Ovary (tissue), 3 donors: ENCODE measurements around the gene GPR25.

Experiments
- EP300 ChIP-seq: sonication (generic); formaldehyde crosslinking; IDR thresholded peaks from one replicate; pipeline ENCODE4 v1.6.1; 2017; ENCODE audit warnings: antibody characterized with exemption
- TF ChIP-seq, protein P1 (sequence below), 3 donors: fragments of 450-650 bp in 2 of 3; fragments of 200-600 bp in 1 of 3; IDR thresholded peaks; one replicate each; pipeline versions ENCODE4 v1.5.1 to v1.8.0; 2016 to 2022; ENCODE audit warnings: antibody characterized with exemption in 3 of 3, mild to moderate bottlenecking in 1 of 3
- donor health status: DM: no; HTN: no; CAD: no.

- no peak for TF ChIP-seq EP300
- TF ChIP-seq, protein P1, sequence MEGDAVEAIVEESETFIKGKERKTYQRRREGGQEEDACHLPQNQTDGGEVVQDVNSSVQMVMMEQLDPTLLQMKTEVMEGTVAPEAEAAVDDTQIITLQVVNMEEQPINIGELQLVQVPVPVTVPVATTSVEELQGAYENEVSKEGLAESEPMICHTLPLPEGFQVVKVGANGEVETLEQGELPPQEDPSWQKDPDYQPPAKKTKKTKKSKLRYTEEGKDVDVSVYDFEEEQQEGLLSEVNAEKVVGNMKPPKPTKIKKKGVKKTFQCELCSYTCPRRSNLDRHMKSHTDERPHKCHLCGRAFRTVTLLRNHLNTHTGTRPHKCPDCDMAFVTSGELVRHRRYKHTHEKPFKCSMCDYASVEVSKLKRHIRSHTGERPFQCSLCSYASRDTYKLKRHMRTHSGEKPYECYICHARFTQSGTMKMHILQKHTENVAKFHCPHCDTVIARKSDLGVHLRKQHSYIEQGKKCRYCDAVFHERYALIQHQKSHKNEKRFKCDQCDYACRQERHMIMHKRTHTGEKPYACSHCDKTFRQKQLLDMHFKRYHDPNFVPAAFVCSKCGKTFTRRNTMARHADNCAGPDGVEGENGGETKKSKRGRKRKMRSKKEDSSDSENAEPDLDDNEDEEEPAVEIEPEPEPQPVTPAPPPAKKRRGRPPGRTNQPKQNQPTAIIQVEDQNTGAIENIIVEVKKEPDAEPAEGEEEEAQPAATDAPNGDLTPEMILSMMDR (IDR thresholded peaks at IDR 0.05): no peak
Measured at GRCh38 chr1:200874694-200875093, 1.9 kb downstream of the GPR25 start.
